GM19328 (cell line): Measurements from ENCODE around the gene GOLT1A.

ENCODE experiments used
- ATAC-seq: cut with Tn5 transposase; IDR thresholded peaks from one replicate; pipeline ENCODE4 v1.9.1; 2021; ENCODE audit warnings: mild to moderate bottlenecking, moderate library complexity; ENCODE audit not compliant: unreplicated experiment

GOLT1A gene

GRCh38 chr1:204213668-204214662, at the start of gene GOLT1A:
GOLT1A (minus strand) TSS chr1:204213988; CDS start chr1:204213906, 82 bp downstream.
- ATAC-seq, result no peak

GRCh38 chr1:204263254-204263910, 49.6 kb upstream of the GOLT1A start:
- no peak for ATAC-seq

- no peak for ATAC-seq
Observed at GRCh38 chr1:204262506-204263253, 48.9 kb upstream of the GOLT1A start.

- ATAC-seq, result no peak
Observed at GRCh38 chr1:204261746-204262505, 48.1 kb upstream of the GOLT1A start.

- no peak for ATAC-seq
Observed at GRCh38 chr1:204261266-204261665, 47.5 kb upstream of the GOLT1A start.

GRCh38 chr1:204260601-204261197, 46.9 kb upstream of the GOLT1A start:
- no peak for ATAC-seq

- ATAC-seq, result no peak
Observed at GRCh38 chr1:204259782-204260181, 46.0 kb upstream of the GOLT1A start.

GRCh38 chr1:204259196-204259595, 45.4 kb upstream of the GOLT1A start:
- no peak for ATAC-seq

GRCh38 chr1:204258213-204259115, 44.7 kb upstream of the GOLT1A start:
- no peak for ATAC-seq

GRCh38 chr1:204257446-204257845, 43.7 kb upstream of the GOLT1A start:
- no peak for ATAC-seq

GRCh38 chr1:204256531-204256930, 42.7 kb upstream of the GOLT1A start:
- ATAC-seq, result no peak

- no peak for ATAC-seq
Observed at GRCh38 chr1:204255966-204256365, 42.2 kb upstream of the GOLT1A start.

GRCh38 chr1:204255225-204255624, 41.4 kb upstream of the GOLT1A start:
- no peak for ATAC-seq

- ATAC-seq, result no peak
Observed at GRCh38 chr1:204254031-204254661, 40.4 kb upstream of the GOLT1A start.

GRCh38 chr1:204251926-204252689, 38.3 kb upstream of the GOLT1A start:
- no peak for ATAC-seq

- no peak for ATAC-seq
Observed at GRCh38 chr1:204251286-204251685, 37.5 kb upstream of the GOLT1A start.

- no peak for ATAC-seq
Observed at GRCh38 chr1:204250428-204251030, 36.7 kb upstream of the GOLT1A start.
